Activated CD4-positive, alpha-beta memory T cell treated with anti-CD3 and anti-CD28 coated beads for 36 hours (primary cell): ENCODE results near the gene PXMP2. TPM values are rescaled to one million over a fixed set of nuclear protein-coding genes. Genes with fewer than 3 reads are reported as not detected.
A peak's percentile ranks its signal among the peaks of the same experiment; 100 is the strongest.

Source experiments
- CTCF ChIA-PET: fragments of 350-600 bp; sonication (Branson Sonifier 250); formaldehyde crosslinking; loops from one replicate; lab custom pipeline; 2021; ENCODE audit warnings: antibody characterized with exemption, inconsistent platforms; lab: Charles Lee
- POLR2A ChIA-PET: fragments of 350-600 bp; sonication (Branson Sonifier 250); formaldehyde crosslinking; loops from one replicate; lab custom pipeline; 2021; ENCODE audit warnings: antibody characterized with exemption; lab: Charles Lee
- DNase-seq: peaks from one replicate; pipeline ENCODE4 v3.0.0-alpha.2; 2020
- H3K27ac Mint-ChIP-seq: one replicate; pipeline ENCODE4 v1.8.0; 2021; ENCODE audit warnings: mixed read lengths
- H3K27me3 Mint-ChIP-seq: one replicate; pipeline ENCODE4 v1.8.0; 2021; ENCODE audit warnings: mixed read lengths
- H3K36me3 Mint-ChIP-seq: one replicate; pipeline ENCODE4 v1.8.0; 2021; ENCODE audit warnings: mixed read lengths
- H3K4me1 Mint-ChIP-seq: one replicate; pipeline ENCODE4 v1.8.0; 2021; ENCODE audit warnings: low read depth, mixed read lengths
- H3K4me3 Mint-ChIP-seq: one replicate; pipeline ENCODE4 v1.8.0; 2021; ENCODE audit warnings: mild to moderate bottlenecking, mixed read lengths
- H3K9me3 Mint-ChIP-seq: one replicate; pipeline ENCODE4 v1.8.0; 2021; ENCODE audit warnings: mixed read lengths
- intact Hi-C: fragments of 100-400 bp; cut with micrococcal nuclease; formaldehyde crosslinking; loops from one replicate; pipeline ENCODE4 v1.15.1; 2023
- total RNA-seq, 2 experiments: library from RNA; stranded (reverse); gene quantifications; one replicate each; pipeline ENCODE4 v1.2.3, GENCODE V29; 2021

The PXMP2 gene
- total RNA-seq, 2 experiments from 2014 or later, result 17.8 to 20.9 TPM

- CTCF ChIA-PET, result interaction anchor here (0.6 kb wide), 1 partner anchor 195 kb away, joined by 3 read pairs; no protein-coding TSS in a partner anchor
- Mint-ChIP-seq H3K9me3 (peaks cover 11% of the 10 kb centered on the region), H3K4me1 (peaks cover 23% of the 10 kb centered on the region), H3K4me3 (peak overlapping the region; percentile 83), H3K27ac (peak overlapping the region; percentile 86), H3K36me3 (peaks cover 27% of the 10 kb centered on the region), H3K27me3 (no peaks in the 10 kb centered on the region)
- peak; percentile 22 for DNase-seq
- intact Hi-C loops, result loop anchor here (1.0 to 2.0 kb wide), 4 partner anchors 23 to 370 kb away; partner anchors contain the start of genes POLE, PXMP2, ZNF140 and ZNF84
- POLR2A ChIA-PET, result interaction anchor here (0.6 to 2.2 kb wide), 5 partner anchors 11 to 50 kb away, joined by 3 to 12 read pairs (median 3); partner anchors contain the start of gene POLE
Observed at GRCh38 chr12:132710043-132710404, 22.6 kb downstream of the PXMP2 start.

GRCh38 chr12:132710405-132711079, 23.2 kb downstream of the PXMP2 start, which contains the start of gene PGAM5:
Gene PGAM5, plus strand, starts transcription at chr12:132710842. Its CDS starts 35 bp downstream, at chr12:132710877.
- H3K4me3 Mint-ChIP-seq, result peak within 1 kb of the TSS; percentile 83
- CTCF ChIA-PET, result interaction anchor here (0.6 to 0.7 kb wide), 2 partner anchors 58 to 194 kb away, joined by 3 read pairs; no protein-coding TSS in a partner anchor
- intact Hi-C loops, result loop anchor here (1.0 to 2.0 kb wide), 4 partner anchors 23 to 370 kb away; partner anchors contain the start of genes POLE, PXMP2, ZNF140 and ZNF84
- peak; percentile 93 for DNase-seq
- H3K36me3 Mint-ChIP-seq, result peaks cover 28% of the 10 kb centered on the region
- H3K27me3 Mint-ChIP-seq, result no peaks in the 10 kb centered on the region
- peak within 1 kb of the TSS; percentile 86 for H3K27ac Mint-ChIP-seq
- H3K9me3 Mint-ChIP-seq, result peaks cover 11% of the 10 kb centered on the region
- peaks cover 23% of the 10 kb centered on the region for H3K4me1 Mint-ChIP-seq
- POLR2A ChIA-PET, result interaction anchor here (0.6 to 2.2 kb wide), 5 partner anchors 11 to 50 kb away, joined by 3 to 12 read pairs (median 3); no protein-coding TSS in a partner anchor

DNA sequence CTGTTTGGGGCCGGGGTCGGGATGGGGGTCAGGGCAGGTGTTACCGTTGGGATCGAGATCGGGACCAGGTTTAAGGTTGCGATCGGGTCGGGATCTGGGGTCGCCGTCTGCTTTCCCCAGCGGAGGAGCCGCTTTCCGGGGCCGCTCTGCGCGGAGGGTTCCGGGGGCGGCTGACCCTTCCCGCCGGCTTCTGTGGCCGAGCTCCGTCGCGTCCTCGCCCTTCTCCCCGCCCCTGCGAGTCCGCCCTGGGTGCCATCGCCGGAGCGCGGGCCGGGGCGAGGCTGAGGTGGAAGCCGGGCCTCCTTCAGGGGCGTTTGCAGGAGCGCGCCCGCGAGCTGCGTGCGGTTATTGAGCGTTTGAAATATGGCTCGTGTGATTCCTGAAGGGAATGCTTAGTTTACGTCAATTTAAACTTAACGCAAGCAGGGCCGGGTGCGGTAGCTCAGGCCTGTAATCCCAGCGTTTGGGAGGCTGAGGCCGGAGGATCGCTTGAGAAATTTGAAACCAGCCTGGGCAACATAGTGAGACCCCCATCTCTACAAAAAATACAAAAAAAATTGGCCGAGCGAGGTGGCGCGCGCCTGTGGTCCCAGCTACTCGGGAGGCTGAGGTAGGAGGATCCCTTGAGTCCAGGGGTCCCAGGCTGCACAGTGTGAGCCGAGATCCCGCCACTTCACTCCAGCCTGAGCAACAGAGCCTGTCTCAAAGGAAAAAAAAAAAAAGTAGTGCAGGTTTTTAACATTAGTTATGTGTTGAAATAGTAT, 23.9 kb downstream of the PXMP2 start:
- H3K4me1 Mint-ChIP-seq, result peaks cover 23% of the 10 kb centered on the region
- H3K9me3 Mint-ChIP-seq, result peaks cover 11% of the 10 kb centered on the region
- POLR2A ChIA-PET, result interaction anchor here (1.0 to 2.2 kb wide), 4 partner anchors 10 to 49 kb away, joined by 3 to 12 read pairs (median 4); no protein-coding TSS in a partner anchor
- peak overlapping the region; percentile 54 for H3K27ac Mint-ChIP-seq
- H3K27me3 Mint-ChIP-seq, result no peaks in the 10 kb centered on the region
- peak overlapping the region; percentile 81 for H3K4me3 Mint-ChIP-seq
- CTCF ChIA-PET, result interaction anchor here (0.7 kb wide), 1 partner anchor 58 kb away, joined by 3 read pairs; no protein-coding TSS in a partner anchor
- intact Hi-C loops, result loop anchor here (2.0 kb wide), 1 partner anchor 326 kb away; the partner anchor contains the start of gene ZNF84
- peaks cover 28% of the 10 kb centered on the region for H3K36me3 Mint-ChIP-seq
- peak; percentile 44 for DNase-seq

DNA sequence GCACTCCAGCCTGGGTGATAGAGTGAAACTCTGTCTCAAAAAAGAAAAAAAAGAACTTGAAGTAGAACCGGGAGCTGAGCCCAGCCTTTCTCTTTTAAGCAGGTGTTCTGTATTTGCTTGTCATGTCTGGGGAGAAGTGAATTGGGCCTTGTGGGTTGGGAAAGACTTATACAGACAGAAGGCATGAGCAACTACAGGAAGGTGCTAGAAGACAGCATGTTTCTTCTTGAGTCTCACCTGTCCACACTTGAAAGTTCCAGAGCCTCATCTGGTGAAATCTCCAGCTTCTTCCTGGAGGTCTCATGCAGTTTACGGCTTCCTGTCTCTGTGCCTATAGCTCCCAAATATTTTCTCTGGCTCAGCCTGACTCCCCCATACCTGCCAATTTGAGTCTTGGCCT, 25.7 kb downstream of the PXMP2 start:
- Mint-ChIP-seq H3K27ac (no peak overlapping the region), H3K36me3 (peaks cover 29% of the 10 kb centered on the region), H3K4me1 (peaks cover 23% of the 10 kb centered on the region), H3K27me3 (no peaks in the 10 kb centered on the region), H3K4me3 (no peak overlapping the region), H3K9me3 (peaks cover 4% of the 10 kb centered on the region)
- intact Hi-C loops, result no loop called here
- ChIA-PET CTCF (interaction anchor here (0.8 kb wide), 1 partner anchor 17 kb away, joined by 3 read pairs; no protein-coding TSS in a partner anchor), POLR2A (no interaction called here)
- DNase-seq, result no peak

DNA sequence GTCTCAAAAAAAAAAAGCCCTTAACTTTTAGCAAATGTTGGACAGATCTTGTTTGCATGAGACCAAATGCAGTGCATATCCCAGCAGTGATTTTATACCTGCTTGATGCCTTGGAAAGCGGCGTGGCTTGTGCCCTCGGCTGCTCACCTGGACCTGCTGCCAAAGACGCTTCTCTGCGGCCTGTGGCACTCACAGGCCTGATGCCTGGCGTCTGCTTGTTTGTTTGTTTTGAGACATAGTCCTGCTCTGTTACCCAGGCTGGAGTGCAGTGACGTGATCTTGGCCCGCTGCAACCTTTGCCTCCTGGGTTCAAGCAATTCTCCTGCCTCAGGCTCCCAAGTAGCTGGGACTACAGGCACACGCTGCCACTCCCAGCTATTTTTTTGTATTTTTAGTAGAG, 28.5 kb downstream of the PXMP2 start:
- no peak overlapping the region for H3K27ac Mint-ChIP-seq
- no peaks in the 10 kb centered on the region for H3K9me3 Mint-ChIP-seq
- intact Hi-C loops, result no loop called here
- DNase-seq, result no peak
- H3K27me3 Mint-ChIP-seq, result no peaks in the 10 kb centered on the region
- H3K4me3 Mint-ChIP-seq, result no peak overlapping the region
- peaks cover 20% of the 10 kb centered on the region for H3K4me1 Mint-ChIP-seq
- peaks cover 41% of the 10 kb centered on the region for H3K36me3 Mint-ChIP-seq
- CTCF ChIA-PET, result no interaction called here
- POLR2A ChIA-PET, result no interaction called here

- intact Hi-C loops, result no loop called here
- H3K9me3 Mint-ChIP-seq, result no peaks in the 10 kb centered on the region
- POLR2A ChIA-PET, result no interaction called here
- DNase-seq, result no peak
- H3K36me3 Mint-ChIP-seq, result peaks cover 45% of the 10 kb centered on the region
- H3K27me3 Mint-ChIP-seq, result no peaks in the 10 kb centered on the region
- peaks cover 20% of the 10 kb centered on the region for H3K4me1 Mint-ChIP-seq
- CTCF ChIA-PET, result no interaction called here
- no peak overlapping the region for H3K27ac Mint-ChIP-seq
- no peak overlapping the region for H3K4me3 Mint-ChIP-seq
Observed at GRCh38 chr12:132716356-132716755, 29.0 kb downstream of the PXMP2 start.

DNA sequence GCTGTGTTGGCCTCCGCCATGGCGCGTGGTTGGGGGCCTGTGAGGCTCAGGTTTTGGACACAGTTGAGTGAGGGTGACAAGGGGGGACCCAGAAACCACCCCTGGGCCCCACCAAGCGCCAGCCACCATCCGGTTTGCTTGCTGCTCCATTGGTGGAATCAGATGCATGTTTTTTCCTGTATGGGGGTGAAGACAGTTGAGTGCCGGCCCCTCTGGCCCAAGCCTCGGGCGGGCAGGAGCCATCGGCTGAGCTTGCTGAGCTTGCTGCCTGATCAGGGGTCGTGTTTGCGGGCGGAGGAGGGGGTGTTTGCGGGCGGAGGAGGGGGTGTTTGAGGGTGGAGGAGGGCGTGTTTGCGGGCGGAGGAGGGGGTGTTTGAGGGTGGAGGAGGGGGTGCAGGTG, 29.6 kb downstream of the PXMP2 start:
- intact Hi-C loops, result no loop called here
- no peaks in the 10 kb centered on the region for H3K9me3 Mint-ChIP-seq
- no peak overlapping the region for H3K4me3 Mint-ChIP-seq
- H3K27ac Mint-ChIP-seq, result no peak overlapping the region
- ChIA-PET POLR2A (no interaction called here), CTCF (no interaction called here)
- H3K36me3 Mint-ChIP-seq, result peaks cover 47% of the 10 kb centered on the region
- H3K27me3 Mint-ChIP-seq, result no peaks in the 10 kb centered on the region
- no peak for DNase-seq
- H3K4me1 Mint-ChIP-seq, result peaks cover 17% of the 10 kb centered on the region

- no peak overlapping the region for H3K4me3 Mint-ChIP-seq
- ChIA-PET POLR2A (no interaction called here), CTCF (no interaction called here)
- no peak overlapping the region for H3K27ac Mint-ChIP-seq
- intact Hi-C loops, result no loop called here
- H3K36me3 Mint-ChIP-seq, result peaks cover 48% of the 10 kb centered on the region
- H3K27me3 Mint-ChIP-seq, result no peaks in the 10 kb centered on the region
- peaks cover 12% of the 10 kb centered on the region for H3K4me1 Mint-ChIP-seq
- DNase-seq, result no peak
- no peaks in the 10 kb centered on the region for H3K9me3 Mint-ChIP-seq
Observed at GRCh38 chr12:132717531-132718387, 30.4 kb downstream of the PXMP2 start.

- POLR2A ChIA-PET, result no interaction called here
- DNase-seq, result no peak
- H3K27ac Mint-ChIP-seq, result no peak overlapping the region
- H3K36me3 Mint-ChIP-seq, result peaks cover 50% of the 10 kb centered on the region
- no peaks in the 10 kb centered on the region for H3K9me3 Mint-ChIP-seq
- H3K4me1 Mint-ChIP-seq, result peaks cover 4% of the 10 kb centered on the region
- CTCF ChIA-PET, result no interaction called here
- intact Hi-C loops, result no loop called here
- H3K4me3 Mint-ChIP-seq, result no peak overlapping the region
- H3K27me3 Mint-ChIP-seq, result no peaks in the 10 kb centered on the region
Observed at GRCh38 chr12:132718644-132719043, 31.3 kb downstream of the PXMP2 start.

DNA sequence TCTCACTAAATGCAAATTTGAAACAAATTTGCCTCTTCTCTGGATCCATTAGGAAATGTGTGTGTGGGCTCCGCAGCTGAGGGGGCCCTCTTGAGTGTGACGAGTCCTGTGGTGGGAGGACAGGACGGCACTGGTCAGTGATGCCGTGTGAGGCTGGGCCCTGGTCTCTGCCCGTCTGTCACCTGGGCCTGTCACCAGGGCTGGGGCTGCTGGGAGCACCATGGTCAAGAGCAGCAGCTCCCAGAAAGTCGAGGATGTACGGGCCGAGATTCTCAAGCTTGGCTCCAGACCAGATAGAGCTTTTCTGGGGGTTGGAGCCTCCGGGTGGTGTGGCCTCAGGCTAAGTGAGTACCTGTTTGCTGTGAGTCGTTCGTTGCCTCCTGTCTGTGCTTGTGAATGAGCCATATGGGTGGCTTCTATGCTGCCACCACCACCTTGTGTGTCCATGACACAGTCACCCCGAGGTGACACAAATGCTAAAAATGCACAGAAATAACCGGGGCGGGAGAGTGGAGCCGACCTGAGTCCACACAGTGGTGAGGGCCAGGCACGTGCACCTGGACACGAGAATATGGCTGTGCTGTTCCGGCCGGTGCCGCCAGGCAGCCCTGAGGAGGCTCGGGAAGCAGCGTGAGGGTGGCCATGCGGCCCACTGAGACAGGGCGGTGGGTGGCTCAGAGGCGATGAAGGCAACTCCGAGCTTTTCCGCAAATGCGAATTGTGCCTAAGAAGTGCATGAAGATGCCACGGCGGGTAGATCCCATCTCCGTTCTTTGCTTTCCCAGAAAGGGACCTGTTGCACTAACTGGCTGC, 32.0 kb downstream of the PXMP2 start:
- Mint-ChIP-seq H3K36me3 (peaks cover 53% of the 10 kb centered on the region), H3K4me1 (peaks cover 2% of the 10 kb centered on the region), H3K27me3 (no peaks in the 10 kb centered on the region), H3K27ac (no peak overlapping the region), H3K9me3 (no peaks in the 10 kb centered on the region), H3K4me3 (no peak overlapping the region)
- intact Hi-C loops, result no loop called here
- POLR2A ChIA-PET, result no interaction called here
- no peak for DNase-seq
- CTCF ChIA-PET, result no interaction called here

DNA sequence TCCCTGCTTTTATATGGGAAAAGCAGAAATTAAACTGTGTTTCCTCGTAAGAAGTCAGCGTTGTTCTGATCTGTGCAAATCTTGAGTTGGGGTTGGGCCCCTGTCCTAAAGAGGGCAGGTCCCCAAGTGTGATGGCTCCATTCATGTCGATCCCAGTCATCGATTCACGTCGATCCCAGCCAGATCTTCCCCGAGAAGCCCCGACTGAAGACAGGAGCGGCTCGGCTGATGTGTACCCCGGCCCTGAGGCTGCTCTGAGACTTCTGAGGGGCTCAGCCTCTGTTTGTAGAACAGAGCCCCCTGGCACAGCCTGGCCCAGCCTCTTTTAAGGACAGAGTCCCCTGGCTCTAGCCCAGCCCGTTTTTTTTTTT, 32.6 kb downstream of the PXMP2 start:
- intact Hi-C loops, result no loop called here
- Mint-ChIP-seq H3K36me3 (peaks cover 51% of the 10 kb centered on the region), H3K27ac (no peak overlapping the region), H3K4me1 (no peaks in the 10 kb centered on the region), H3K27me3 (no peaks in the 10 kb centered on the region), H3K9me3 (no peaks in the 10 kb centered on the region), H3K4me3 (no peak overlapping the region)
- DNase-seq, result no peak
- ChIA-PET POLR2A (no interaction called here), CTCF (no interaction called here)
